ENCODE data around the gene TMEM223.

Gene TMEM223

DNA sequence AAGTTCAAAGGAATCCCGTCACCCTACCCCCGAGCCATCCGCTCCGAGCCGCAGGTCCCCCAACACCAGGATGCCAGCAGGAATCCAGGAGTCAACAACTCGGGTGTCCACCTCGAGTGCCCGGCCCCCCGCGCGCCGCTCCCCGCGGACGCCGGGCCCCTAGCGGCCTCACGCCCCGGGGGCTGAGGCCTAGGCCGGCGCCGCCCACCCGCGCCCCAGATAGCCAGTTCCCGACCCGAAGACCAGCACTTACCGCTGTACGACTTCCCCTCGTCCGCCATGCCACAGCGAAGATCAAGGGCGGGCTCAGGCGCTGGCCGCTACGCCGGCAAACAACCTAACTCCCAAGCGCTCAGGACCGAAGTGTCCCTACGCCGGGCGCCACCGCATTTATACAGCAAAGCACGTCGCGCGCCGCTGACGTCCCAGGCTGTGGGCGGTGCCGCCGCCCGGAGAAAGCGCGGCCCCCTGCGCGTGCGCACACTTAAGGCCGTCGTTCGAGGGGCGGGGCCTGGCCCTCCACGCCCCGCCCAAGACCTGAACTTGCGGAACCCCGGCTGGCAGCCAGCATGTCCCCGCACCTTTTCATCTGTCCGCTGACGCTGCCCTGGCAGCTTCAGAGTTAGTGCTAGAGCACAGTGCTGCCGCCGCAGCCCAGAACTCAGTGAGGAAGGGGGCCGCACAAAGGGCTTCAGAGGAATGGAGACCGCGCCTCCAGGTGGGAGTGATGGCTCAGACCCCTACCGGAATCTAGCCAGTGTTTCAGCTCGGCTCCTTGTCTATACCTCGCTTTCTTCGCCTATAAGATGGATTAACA is 13.5 kb upstream of the TMEM223 start, which contains the start of gene NXF1:
Gene NXF1, minus strand, starts transcription at position 365 of the 817 bp plus-strand sequence. Its CDS starts 84 bp downstream, at position 281.
- CTCF ChIA-PET: no interaction called here
- H3K27ac ChIP-seq (ENCODE audit: extremely low read depth, low read depth, low read length): peak within 1 kb of the TSS; percentile 63
- H3K4me1 ChIP-seq (ENCODE audit: control insufficient read depth, insufficient read depth, low read length): no peaks in the 10 kb centered on the region
- POLR2A ChIA-PET: interaction anchor here (0.6 to 3.5 kb wide), 19 partner anchors 7 to 161 kb away, joined by 3 to 25 read pairs (median 6); partner anchors contain the start of genes C11orf98, CSKMT, HNRNPUL2 and POLR2G
- peaks cover 17 to 39% of the 10 kb centered on the region in 2 experiments for H3K36me3 ChIP-seq (ENCODE audit: control insufficient read depth in 2 of 2, insufficient read depth in 1 of 2, low read length in 2 of 2)
- H3K9me3 ChIP-seq (ENCODE audit: control insufficient read depth, insufficient read depth, low read depth, low read length): no peaks in the 10 kb centered on the region
- peak within 1 kb of the TSS; percentile 84 for H3K4me3 ChIP-seq (ENCODE audit: low read depth, low read length)
- TF ChIP-seq, protein P1, sequence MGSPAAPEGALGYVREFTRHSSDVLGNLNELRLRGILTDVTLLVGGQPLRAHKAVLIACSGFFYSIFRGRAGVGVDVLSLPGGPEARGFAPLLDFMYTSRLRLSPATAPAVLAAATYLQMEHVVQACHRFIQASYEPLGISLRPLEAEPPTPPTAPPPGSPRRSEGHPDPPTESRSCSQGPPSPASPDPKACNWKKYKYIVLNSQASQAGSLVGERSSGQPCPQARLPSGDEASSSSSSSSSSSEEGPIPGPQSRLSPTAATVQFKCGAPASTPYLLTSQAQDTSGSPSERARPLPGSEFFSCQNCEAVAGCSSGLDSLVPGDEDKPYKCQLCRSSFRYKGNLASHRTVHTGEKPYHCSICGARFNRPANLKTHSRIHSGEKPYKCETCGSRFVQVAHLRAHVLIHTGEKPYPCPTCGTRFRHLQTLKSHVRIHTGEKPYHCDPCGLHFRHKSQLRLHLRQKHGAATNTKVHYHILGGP (tag by site-specific recombination; IDR thresholded peaks at IDR 0.05): no peak
- TF ChIP-seq, protein P2, sequence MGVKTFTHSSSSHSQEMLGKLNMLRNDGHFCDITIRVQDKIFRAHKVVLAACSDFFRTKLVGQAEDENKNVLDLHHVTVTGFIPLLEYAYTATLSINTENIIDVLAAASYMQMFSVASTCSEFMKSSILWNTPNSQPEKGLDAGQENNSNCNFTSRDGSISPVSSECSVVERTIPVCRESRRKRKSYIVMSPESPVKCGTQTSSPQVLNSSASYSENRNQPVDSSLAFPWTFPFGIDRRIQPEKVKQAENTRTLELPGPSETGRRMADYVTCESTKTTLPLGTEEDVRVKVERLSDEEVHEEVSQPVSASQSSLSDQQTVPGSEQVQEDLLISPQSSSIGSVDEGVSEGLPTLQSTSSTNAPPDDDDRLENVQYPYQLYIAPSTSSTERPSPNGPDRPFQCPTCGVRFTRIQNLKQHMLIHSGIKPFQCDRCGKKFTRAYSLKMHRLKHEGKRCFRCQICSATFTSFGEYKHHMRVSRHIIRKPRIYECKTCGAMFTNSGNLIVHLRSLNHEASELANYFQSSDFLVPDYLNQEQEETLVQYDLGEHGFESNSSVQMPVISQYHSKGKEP (tag by site-specific recombination; IDR thresholded peaks at IDR 0.05): no peak
- TF ChIP-seq ZNF366 (tag by site-specific recombination; conservative IDR thresholded peaks at IDR 0.05): no peak
- TF ChIP-seq ZNF37A (tag by site-specific recombination; IDR thresholded peaks at IDR 0.05): no peak
- TF ChIP-seq ZNF514 (tag by site-specific recombination; IDR thresholded peaks at IDR 0.05): no peak
- TF ChIP-seq, protein P3, sequence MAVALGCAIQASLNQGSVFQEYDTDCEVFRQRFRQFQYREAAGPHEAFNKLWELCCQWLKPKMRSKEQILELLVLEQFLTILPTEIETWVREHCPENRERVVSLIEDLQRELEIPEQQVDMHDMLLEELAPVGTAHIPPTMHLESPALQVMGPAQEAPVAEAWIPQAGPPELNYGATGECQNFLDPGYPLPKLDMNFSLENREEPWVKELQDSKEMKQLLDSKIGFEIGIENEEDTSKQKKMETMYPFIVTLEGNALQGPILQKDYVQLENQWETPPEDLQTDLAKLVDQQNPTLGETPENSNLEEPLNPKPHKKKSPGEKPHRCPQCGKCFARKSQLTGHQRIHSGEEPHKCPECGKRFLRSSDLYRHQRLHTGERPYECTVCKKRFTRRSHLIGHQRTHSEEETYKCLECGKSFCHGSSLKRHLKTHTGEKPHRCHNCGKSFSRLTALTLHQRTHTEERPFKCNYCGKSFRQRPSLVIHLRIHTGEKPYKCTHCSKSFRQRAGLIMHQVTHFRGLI (tag by site-specific recombination; IDR thresholded peaks at IDR 0.05): no peak
- no peak for TF ChIP-seq ZNF24 (tag by site-specific recombination; IDR thresholded peaks at IDR 0.05)
- no peak for TF ChIP-seq ZNF555 (tag by site-specific recombination; conservative IDR thresholded peaks at IDR 0.05)
- no peak for TF ChIP-seq ZNF221 (tag by site-specific recombination; IDR thresholded peaks at IDR 0.05; ENCODE audit: borderline replicate concordance)
- TF ChIP-seq ZNF621 (tag by site-specific recombination; IDR thresholded peaks at IDR 0.05): no peak
- no peak for TF ChIP-seq ZNF560 (tag by site-specific recombination; IDR thresholded peaks at IDR 0.05; ENCODE audit: borderline replicate concordance)
- TF ChIP-seq ZNF776 (tag by site-specific recombination; IDR thresholded peaks at IDR 0.05; ENCODE audit: borderline replicate concordance): no peak
- TF ChIP-seq ZBTB21 (tag by site-specific recombination; IDR thresholded peaks at IDR 0.05): no peak
- TF ChIP-seq GLIS1 (tag by site-specific recombination; IDR thresholded peaks at IDR 0.05): peak; percentile 52; the same call in 1 of the 2 replicates
- no peak for TF ChIP-seq ZNF350 (tag by site-specific recombination; IDR thresholded peaks at IDR 0.05)
- TF ChIP-seq ZNF610 (tag by site-specific recombination; IDR thresholded peaks at IDR 0.05; ENCODE audit: borderline replicate concordance): no peak
- no peak for TF ChIP-seq ZFP3 (tag by site-specific recombination; IDR thresholded peaks at IDR 0.05; ENCODE audit: low read depth)
- TF ChIP-seq SCRT2 (tag by site-specific recombination; IDR thresholded peaks at IDR 0.05): no peak
- TF ChIP-seq, protein P4, sequence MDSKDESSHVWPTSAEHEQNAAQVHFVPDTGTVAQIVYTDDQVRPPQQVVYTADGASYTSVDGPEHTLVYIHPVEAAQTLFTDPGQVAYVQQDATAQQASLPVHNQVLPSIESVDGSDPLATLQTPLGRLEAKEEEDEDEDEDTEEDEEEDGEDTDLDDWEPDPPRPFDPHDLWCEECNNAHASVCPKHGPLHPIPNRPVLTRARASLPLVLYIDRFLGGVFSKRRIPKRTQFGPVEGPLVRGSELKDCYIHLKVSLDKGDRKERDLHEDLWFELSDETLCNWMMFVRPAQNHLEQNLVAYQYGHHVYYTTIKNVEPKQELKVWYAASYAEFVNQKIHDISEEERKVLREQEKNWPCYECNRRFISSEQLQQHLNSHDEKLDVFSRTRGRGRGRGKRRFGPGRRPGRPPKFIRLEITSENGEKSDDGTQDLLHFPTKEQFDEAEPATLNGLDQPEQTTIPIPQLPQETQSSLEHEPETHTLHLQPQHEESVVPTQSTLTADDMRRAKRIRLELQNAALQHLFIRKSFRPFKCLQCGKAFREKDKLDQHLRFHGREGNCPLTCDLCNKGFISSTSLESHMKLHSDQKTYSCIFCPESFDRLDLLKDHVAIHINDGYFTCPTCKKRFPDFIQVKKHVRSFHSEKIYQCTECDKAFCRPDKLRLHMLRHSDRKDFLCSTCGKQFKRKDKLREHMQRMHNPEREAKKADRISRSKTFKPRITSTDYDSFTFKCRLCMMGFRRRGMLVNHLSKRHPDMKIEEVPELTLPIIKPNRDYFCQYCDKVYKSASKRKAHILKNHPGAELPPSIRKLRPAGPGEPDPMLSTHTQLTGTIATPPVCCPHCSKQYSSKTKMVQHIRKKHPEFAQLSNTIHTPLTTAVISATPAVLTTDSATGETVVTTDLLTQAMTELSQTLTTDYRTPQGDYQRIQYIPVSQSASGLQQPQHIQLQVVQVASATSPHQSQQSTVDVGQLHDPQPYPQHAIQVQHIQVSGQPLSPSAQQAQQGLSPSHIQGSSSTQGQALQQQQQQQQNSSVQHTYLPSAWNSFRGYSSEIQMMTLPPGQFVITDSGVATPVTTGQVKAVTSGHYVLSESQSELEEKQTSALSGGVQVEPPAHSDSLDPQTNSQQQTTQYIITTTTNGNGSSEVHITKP (tag by site-specific recombination; IDR thresholded peaks at IDR 0.05): peak; percentile 28; the same call in 1 of the 2 replicates
- TF ChIP-seq ZNF501 (tag by site-specific recombination; IDR thresholded peaks at IDR 0.05): 0 out of 2 replicates have a peak, but pooled peaks have one; percentile 52
- TF ChIP-seq, protein P5, sequence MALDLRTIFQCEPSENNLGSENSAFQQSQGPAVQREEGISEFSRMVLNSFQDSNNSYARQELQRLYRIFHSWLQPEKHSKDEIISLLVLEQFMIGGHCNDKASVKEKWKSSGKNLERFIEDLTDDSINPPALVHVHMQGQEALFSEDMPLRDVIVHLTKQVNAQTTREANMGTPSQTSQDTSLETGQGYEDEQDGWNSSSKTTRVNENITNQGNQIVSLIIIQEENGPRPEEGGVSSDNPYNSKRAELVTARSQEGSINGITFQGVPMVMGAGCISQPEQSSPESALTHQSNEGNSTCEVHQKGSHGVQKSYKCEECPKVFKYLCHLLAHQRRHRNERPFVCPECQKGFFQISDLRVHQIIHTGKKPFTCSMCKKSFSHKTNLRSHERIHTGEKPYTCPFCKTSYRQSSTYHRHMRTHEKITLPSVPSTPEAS (tag by site-specific recombination; IDR thresholded peaks at IDR 0.05): no peak
- no peak for TF ChIP-seq ZNF701 (tag by site-specific recombination; IDR thresholded peaks at IDR 0.05)
- no peak for TF ChIP-seq ZNF214 (tag by site-specific recombination; IDR thresholded peaks at IDR 0.05; ENCODE audit: borderline replicate concordance)
- no peak for TF ChIP-seq ZNF529 (tag by site-specific recombination; IDR thresholded peaks at IDR 0.05; ENCODE audit: insufficient replicate concordance)
- TF ChIP-seq, protein P6, sequence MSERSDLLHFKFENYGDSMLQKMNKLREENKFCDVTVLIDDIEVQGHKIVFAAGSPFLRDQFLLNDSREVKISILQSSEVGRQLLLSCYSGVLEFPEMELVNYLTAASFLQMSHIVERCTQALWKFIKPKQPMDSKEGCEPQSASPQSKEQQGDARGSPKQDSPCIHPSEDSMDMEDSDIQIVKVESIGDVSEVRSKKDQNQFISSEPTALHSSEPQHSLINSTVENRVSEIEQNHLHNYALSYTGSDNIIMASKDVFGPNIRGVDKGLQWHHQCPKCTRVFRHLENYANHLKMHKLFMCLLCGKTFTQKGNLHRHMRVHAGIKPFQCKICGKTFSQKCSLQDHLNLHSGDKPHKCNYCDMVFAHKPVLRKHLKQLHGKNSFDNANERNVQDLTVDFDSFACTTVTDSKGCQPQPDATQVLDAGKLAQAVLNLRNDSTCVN (tag by site-specific recombination; optimal IDR thresholded peaks at IDR 0.05): peak; percentile 84
- TF ChIP-seq SCRT1 (tag by site-specific recombination; IDR thresholded peaks at IDR 0.05; ENCODE audit: borderline replicate concordance): no peak
